Measurements from ENCODE around the gene PPP3CA.
"Not testable (repeated sequence)": the region's sequence is repeated elsewhere in the genome, so short reads cannot be mapped to it uniquely, and the experiment has no call there.

Gene PPP3CA

DNA sequence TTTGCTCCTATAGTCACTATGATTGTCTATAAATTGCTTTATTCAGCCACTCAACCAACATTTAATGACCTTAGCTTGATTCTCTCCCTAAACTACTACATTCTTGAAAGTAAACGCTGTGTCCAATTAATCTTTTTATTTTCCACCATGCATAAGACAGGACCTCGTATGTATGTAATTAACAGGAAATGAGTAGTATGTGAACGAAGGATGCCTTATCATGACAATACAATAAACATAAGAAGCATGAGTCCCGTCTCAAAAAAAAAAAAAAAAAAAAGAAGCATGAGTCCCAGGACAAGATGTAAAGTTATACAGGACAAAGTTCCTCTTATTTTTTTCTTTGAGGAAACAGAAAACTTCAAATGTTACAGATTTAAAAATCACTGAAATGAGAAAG lies 92.5 kb downstream of the PPP3CA start:
- DNase-seq (ENCODE audit: low read depth): no peak

DNA sequence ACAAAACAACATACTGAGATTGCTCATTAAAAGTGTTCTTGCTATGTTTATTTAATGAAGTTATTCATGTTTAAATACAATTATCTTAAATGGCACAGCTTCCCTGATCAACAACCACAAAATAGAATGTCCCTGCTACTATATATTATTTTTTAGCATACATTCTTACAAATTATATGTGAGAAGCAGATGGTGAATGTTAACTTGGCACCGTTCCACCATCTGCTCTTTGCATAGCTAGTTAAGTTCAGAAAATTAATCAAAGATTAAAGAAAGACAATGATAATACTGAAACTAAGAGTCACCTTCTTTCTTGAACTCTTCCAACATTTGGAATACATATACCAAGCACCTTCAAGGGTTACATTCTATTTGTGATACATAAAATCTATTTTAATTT lies 94.2 kb downstream of the PPP3CA start:
- no peak for DNase-seq (ENCODE audit: low read depth)

DNA sequence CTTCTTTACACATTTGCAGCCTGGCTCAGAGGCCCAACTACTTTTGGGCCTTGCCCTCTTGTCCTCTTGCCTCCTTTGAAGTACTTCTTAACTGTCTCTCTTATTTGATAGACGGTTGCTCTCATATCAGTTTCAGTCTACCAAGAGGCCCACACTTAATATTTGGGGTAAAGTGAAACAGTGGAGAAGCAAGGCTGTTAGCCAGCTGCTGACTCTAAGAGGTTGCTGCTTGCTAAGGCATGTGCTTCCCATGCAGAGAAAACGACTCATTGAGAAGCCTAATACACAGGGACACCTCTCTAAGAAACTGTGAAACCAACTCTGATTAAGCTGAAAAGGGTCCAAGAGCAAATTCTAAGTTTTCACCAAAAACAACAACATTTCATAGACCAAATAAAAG lies 94.6 kb downstream of the PPP3CA start:
- DNase-seq (ENCODE audit: low read depth): no peak

DNA sequence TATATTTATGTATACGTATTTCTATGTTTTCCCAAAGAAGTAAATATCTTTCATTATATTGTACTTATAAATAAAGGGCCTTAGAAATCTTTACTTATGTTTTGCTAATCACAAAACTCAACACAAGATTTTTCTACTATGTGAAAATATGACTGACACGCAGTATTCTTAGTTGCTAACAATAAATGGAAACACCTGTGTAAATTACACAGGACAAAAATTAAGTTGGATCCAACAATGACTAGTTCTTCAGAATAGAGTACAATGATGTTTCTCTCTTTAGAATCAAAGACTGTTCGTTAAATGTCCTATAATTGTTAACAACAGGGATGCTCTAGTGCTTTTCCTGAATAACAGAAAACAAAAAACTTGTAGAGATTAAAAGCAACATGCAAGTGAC lies 96.1 kb downstream of the PPP3CA start:
- DNase-seq (ENCODE audit: low read depth): no peak

DNA sequence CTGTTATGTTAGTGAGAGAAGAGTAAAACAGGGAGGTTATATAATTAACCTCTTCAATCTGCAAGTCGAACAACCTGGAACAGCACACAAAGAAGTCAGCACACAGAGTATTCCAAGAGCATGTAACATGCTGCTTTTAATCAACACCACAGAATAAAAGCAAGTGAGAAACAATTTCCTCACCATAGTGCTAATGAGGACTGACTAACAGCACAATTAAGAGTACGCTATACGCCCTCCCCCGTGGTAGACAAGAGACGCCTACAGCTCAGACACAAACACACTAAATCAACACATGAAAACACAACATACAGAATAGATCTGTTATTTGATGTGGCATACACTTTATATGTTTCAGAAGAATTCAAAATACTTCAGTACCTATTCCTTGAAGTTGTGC lies 103.0 kb downstream of the PPP3CA start:
- no peak for DNase-seq (ENCODE audit: low read depth)

DNA sequence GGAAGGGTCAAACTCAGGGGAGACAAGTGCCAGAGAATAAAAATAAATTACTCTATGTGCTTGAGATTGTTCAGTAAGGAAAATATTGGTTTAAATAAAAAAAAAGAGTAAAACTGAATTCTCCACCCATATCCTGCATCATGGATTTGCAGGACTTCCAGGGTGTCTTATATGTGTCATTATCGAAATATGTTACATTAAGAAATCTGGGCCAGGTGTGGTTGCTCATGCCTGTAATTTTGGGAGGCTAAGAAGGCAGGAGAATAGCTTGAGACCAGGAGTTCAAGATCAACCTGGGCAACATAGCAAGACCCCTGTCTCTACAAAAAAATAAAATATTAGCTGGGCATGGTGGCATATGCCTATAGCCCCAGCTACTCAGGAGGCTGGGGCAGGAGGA lies 104.9 kb downstream of the PPP3CA start:
- DNase-seq (ENCODE audit: low read depth): no peak

DNA sequence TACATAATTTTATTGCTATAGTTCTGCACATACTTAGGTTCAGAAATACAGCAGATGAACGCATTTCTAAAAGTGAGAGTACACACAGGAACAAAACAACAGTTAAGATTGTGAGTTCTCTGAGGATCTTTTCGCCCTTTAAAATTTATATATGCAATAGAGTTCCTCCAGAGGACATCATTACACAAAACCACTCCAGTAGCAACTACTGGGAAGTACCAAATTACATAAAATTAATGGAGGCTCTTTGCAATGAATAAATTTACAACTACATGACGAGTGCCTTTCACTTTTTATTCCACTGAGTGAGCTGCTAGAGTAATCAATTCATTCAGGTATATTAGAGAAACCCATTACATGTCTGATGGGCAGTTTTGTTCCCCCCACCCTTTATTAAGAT lies 107.2 kb downstream of the PPP3CA start:
- DNase-seq (ENCODE audit: low read depth): no peak

DNA sequence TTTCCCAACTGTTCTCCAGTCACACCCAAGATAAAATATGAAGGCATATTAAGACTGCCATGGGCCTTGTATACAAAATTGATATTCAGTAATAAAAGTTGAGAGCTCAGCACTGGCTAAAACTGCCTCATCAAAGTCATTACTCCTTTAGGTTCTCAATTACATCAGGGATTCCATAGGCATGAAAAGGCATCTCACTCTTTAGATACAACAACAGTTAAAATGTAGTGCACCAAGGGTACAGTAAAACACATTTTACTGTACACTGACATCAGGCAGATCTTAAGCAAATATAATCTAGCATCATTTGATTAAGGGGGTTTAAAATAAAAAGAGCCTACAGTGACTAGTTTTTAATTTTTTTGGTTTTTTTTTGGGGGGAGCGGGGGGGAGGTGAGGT lies 107.7 kb downstream of the PPP3CA start:
- DNase-seq (ENCODE audit: low read depth): no peak

DNA sequence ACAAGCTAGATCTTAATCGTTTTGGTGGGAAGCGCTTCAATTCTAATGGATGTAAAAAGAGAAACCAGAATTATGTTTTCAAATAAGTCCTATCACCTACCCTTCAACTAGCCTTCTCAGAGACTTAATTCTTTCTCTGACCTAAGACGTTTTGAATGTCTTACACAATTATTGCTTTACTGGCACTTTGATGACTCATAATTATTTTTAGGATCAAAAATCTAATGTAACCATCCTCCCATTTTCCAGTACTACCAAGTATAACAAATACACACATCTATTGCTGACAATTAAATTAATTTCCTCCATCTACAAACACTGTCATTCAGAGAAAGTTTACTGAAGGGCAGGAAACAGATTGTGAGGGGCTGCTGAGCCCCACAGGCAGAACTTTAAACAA lies 108.6 kb downstream of the PPP3CA start:
- no peak for DNase-seq (ENCODE audit: low read depth)

DNA sequence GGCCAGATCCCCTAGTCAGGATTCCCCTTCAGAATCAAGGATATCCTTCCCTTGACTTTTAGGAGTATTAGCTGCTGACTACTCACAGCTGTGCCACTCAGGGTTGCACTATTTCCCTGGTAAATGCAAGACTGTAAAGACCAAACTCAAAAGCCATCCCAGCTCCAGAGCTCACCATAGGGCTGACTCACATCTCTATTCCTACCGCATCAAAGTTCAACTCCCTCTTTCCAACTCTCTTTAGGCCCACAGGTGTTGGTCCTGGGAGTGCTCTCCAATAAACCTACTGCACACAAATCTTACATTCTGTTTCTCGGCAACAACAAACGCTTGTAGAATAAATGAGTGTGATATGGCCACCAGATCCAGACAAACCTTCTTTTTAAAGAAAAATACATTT lies 109.6 kb downstream of the PPP3CA start:
- DNase-seq (ENCODE audit: low read depth): no peak

DNA sequence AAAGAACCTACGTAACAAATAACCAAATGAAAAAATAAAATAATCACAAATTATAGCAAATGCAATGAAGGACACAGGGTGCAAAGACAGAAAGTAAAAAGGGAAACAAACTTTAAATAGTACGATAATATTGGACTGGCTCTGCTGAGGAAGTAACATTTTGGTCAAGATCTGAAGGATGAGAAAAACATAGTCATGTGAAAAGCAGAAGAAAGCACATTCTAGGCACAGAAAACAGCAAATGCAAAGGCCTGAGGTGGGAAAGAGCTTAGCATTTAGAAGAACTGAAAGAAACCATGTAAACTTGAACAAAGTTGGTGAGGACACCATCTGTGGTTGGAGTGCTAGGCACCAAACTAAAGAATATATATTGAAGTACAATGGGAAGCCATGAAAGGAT lies 111.2 kb downstream of the PPP3CA start:
- no peak for DNase-seq (ENCODE audit: low read depth)

DNA sequence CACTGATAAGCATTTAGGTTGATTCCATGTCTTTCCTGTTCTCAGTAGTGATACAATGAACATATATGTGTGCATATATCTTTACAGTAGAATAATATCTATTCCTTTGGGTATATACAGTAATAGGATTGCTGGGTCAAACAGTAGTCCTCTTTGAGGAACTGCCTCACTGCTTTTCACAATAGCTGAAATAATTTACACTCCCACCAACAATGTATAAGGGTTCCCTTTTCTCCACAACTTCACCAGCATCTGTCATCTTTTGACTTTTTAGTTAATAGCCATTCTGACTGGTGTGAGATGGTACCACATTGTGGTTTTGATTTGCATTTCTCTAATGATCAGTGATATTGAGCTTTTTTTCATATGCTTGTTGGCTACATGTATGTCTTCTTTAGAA lies 113.2 kb downstream of the PPP3CA start:
- DNase-seq (ENCODE audit: low read depth): not testable (repeated sequence)

DNA sequence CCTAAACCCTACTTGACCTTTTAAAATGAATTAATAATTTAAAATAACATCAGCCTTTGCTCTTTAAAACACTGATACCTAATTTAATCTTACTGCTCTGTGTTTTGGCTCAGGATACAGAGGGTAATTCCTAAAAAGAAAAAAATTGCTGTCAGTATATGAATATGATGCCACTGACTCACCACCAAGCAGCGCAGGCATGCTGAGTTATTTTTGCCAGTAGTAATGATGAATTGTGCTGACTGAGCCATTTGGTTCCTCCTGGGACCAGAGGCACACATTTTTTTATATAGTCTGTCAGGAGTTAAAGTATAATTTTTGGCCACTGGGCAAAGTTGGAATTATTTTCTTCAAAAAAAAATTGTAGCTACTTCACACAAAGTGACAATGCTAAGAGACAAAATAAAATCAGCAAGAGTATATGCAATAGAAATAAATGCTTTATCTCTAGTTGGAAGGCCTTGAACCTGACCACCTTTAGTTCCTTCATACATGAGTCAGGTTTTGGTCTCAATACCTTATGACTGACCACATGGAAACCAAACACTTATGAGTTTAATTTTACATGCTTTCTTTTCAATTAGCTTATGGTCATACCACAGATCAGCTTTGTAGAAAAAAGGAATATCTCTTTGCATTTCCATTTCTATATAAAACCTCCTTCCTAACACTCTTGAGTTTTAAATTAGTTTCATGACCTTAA lies 115.1 kb downstream of the PPP3CA start:
- DNase-seq (ENCODE audit: low read depth): no peak

DNA sequence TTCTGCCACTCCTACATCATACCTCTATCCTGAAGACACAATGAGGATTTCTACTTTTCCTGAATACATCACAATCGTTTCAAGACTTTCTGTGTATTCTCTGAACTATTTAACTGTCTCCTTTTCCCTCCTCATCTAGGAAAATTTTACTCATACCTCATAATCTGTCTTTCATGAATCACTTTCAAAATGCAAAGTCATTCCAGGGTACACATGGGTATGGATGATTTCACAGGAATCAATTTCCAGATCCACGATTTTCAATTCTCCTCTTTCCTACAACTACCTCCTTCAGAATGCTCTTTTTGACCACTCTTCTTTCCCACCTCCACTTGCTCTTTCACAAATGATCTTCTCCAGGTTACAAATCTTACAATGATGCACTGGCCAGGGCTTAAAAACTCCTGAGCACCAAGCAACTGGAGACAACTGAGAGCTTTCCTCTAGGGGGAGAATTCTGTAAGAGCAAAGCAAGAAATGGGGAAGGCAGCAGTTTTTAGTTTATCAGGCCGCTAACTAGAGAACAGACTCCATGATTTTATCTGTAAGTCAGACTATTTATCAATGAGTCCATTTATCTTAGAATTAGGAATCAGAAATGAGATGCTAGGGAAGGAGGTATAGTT lies 116.4 kb downstream of the PPP3CA start:
- no peak for DNase-seq (ENCODE audit: low read depth)

DNA sequence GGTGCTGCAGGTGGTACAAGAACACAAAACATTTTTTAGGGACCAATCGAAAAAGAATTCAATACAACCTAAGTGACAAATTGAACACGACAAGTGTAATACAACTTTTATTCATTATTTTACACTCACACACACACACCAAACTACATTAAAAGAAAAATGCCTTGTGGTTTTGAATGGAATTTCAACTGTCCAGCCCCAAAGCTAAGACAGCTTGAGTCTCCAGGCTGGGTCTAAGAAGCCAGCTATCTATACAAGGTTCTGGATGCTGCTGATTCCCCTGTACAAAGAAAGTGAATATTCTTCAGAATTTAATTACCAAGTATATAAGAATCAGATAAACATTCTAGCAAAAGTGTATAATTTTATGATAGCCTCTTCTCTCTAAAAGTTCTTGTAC lies 118.2 kb downstream of the PPP3CA start:
- DNase-seq (ENCODE audit: low read depth): no peak

DNA sequence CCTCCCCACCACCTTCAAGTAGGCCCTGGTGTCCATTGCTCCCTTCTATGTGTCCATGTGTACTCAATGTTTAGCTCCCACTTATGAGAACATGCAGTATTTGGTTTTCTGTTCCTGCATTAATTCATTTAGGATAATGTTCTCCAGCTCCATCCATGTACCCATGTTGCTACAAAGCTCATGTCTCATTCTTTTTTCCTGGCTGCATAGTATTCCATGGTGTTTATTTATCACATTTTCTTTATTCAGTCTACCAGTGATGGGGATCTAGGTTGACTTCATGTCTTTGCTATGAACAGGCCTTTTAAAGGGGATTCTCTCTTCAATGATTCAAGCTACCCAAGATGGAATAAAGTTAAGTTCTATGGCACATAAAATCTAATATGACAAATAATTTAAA lies 119.6 kb downstream of the PPP3CA start:
- DNase-seq (ENCODE audit: low read depth): no peak

DNA sequence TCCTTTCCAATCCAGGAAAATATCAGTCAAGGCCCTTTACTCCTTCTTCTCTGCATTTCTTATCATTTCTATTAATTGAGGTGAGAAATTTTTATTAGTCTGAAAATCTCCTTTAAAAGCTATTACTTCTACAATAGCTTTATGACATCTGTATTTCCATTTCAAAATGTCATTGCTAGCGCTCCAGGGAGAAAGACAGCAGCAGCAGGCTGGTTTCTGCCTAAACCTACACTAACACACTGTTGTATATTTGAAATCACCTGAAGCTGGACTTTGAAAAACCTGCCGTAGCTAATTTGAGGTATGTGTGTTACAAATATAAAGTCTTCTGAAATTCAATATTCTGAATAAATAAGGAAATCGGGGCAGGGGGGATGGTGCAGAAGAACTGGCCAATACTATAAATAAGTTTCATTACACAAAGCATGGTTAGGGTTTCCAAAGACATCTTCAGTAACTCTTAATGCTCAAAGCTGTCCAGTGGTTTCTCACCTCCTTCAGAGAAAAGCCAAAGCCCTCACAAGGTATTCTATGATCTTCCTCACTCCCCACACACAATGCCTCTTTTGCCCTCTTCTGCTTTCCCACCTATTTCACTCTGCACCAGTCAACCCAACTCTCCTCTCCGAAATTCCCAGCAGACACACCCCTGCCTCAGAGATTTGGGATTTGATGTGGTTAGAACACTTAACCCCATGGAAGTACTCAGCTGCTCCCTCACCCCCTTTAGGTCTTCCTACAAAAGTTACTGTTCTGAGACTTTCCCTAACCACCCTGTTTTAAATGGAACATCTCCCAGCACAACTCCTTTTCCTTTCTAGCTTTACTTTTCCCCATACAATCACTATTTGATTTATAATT lies 122.7 kb downstream of the PPP3CA start:
- no peak for DNase-seq (ENCODE audit: low read depth)

DNA sequence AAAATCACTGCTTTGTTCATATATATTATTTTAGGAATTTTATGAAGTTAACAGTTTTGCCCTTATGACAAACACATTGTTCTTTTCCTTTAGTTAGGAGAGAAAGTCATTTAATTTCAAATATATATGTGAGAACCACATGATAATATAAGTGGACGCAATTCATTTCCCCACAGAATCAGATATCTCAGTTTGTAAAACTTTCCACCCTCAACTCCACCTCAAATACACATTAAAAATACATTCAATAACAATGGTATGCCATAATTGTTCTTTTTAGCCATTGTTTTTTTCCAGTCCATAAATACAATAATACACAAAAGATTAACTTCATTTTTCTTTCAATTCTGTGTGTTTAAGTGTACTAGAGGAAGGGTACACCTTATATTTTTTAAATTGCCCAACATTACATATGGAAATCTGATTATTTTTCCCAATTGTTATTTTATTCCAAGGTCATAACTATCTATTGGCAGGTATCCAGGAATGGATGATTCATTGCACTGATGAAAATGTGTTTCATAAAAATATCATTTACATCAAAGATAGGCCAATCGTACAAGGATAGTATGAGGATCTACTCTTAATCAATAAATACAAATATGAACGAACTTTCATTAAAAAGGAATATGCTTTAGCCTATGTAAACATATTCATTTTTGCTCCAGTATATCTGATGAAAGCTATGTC lies 125.0 kb downstream of the PPP3CA start:
- no peak for DNase-seq (ENCODE audit: low read depth)

DNA sequence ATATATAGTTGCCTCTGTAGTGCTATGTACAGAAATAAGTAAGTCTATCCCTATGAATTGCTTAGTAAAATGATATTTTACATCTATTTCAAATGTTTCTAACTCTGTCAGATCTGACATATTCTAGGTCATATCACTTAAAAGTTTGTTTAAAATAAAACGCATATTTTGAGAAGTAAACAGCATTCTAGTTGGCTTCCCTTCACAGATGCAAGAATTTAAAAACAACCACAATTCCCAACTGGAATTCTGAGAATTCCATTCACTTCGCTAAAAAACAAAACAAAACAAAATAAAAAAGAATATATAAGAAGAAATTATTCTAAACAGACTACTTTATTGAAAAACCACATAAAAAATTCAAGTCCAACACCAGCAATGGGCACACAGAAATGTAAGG lies 126.0 kb downstream of the PPP3CA start:
- DNase-seq (ENCODE audit: low read depth): no peak

DNA sequence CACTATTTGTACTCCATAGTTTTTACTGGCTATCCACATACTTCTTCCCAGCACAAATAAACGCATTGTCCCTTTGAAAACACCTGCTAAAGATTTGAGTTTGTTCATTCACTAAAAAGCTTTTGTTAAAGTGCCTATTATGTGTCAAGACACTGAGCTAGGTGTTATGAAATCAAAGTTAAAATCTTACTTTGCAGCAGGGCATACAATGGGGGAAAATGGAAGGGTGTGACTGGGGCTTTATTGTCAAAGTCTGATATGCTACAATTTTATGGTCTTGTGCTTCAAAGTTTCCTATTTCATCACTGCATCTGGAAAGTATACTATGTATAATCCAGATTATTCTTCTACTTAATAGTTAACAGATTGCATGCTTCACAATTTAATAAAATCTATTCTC lies 128.4 kb downstream of the PPP3CA start:
- no peak for DNase-seq (ENCODE audit: low read depth)

DNA sequence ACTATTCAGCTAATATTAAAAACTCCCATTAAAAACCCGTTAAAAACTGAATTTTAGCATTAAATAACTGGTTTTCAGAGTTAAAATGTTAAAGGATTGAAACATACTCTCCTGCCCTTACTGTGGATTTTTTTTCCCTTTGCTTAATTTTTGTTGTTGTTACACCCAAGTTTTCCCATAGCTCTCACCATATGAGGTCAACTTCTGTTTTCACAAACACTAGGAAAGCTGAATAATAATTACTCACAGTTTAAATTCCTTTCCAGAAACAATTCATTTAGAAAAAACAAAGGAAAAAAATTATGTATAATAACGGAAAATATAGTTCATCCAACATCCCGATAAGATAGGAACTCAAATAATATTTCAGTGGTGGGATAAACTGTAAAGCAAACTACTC lies 129.0 kb downstream of the PPP3CA start:
- no peak for DNase-seq (ENCODE audit: low read depth)

DNA sequence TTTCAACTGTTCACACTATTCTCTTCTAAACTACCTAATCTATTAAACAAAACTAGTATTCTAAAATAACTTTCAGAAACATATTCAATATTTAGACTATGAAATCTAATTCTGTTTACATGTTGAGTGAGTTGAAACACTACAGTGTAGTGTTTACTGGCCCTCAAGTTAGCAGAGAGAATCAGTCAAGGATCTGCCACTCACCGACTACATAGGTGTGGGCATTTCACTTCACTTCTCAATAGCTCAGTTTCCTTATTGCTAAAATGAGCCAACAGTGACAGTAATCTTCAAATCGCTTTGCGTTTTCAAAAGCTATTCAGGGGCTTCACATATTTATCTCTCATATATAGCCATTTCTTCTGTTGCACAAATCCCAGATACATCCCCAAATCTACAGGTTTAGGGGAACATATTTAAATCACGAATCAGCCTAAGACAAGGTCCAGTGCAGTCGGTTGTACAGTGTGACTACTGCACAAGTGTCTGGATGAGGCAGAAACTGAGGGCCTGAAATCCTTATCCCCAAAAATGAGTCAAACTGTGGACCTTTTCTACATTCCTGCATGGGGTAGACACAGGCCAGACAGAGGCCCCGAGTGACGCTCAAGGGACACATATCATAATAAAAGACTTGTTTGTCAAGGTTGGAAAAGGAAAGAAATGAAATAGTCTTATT lies 129.8 kb downstream of the PPP3CA start:
- DNase-seq (ENCODE audit: low read depth): no peak
